ENCODE data around the gene CAND2.
"Not testable (repeated sequence)": the region's sequence is repeated elsewhere in the genome, so short reads cannot be mapped to it uniquely, and the experiment has no call there.

Gene CAND2

GRCh38 chr3:12837295-12837986 is 41.0 kb downstream of the CAND2 start:
- FAIRE-seq (no peak), DNase-seq (ENCODE audit: insufficient read length) (no peak)
- TF ChIP-seq POLR2AphosphoS5 (IDR thresholded peaks at IDR 0.05; ENCODE audit: low read depth, low read length) = no peak

GRCh38 chr3:12838179-12838965 is 41.9 kb downstream of the CAND2 start:
- peak; percentile 9; the same call in 1 of the 2 replicates for TF ChIP-seq POLR2AphosphoS5 (IDR thresholded peaks at IDR 0.05; ENCODE audit: low read depth, low read length)
- TF ChIP-seq POLR2A (IDR thresholded peaks at IDR 0.05; ENCODE audit: low read depth, low read length) = no peak
- DNase-seq (ENCODE audit: insufficient read length) (no peak), FAIRE-seq (no peak)

DNA sequence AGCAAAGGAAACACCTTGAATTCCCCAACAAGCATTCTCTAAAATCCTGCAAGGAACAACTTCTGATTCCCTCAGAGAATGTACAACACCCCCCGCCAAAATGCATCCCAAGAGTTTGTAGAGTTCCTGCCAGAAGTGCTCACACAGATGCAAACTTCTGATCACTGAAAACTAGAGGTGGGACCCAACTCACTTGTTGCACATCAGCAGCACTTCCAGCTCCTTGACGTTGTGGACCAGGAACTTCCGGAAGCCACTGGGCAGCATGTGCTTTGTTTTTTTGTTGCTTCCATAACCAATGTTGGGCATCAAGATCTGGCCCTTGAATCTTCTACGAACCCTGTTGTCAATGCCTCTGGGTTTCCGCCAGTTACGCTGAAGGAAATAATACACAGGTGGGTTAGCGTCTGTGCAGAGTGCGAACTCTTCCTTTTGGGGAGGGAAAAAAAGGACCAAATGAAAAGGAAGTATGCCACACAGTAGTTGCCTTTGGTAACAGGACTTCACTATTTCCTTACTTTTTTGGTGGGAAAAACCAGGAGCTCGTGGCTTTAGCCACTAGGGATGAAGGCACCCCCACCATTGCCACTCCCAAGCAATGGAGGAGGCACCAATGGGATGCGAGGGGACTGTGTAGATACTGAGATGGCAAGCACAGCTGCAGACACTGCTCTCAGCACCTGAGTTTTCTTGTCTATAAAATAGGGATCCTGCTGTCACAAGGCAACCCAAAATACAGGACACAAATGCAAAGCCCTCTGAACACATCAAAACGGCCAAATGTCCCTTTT is 42.9 kb downstream of the CAND2 start:
- FAIRE-seq (no peak), DNase-seq (ENCODE audit: insufficient read length) (no peak)
- TF ChIP-seq POLR2A (IDR thresholded peaks at IDR 0.05; ENCODE audit: low read depth, low read length) = no peak
- TF ChIP-seq POLR2AphosphoS5 (IDR thresholded peaks at IDR 0.05; ENCODE audit: low read depth, low read length) = no peak
- TF ChIP-seq TAF1 (IDR thresholded peaks at IDR 0.05; ENCODE audit: borderline replicate concordance, low read depth, low read length) = no peak

GRCh38 chr3:12840148-12840547 is 43.7 kb downstream of the CAND2 start:
- not testable (repeated sequence) for FAIRE-seq; DNase-seq (ENCODE audit: insufficient read length)

- FAIRE-seq (no peak), DNase-seq (ENCODE audit: insufficient read length) (no peak)
- TF ChIP-seq POLR2AphosphoS5 (IDR thresholded peaks at IDR 0.05; ENCODE audit: low read depth, low read length) (no peak), POLR2A (IDR thresholded peaks at IDR 0.05; ENCODE audit: low read depth, low read length) (no peak), TAF1 (IDR thresholded peaks at IDR 0.05; ENCODE audit: borderline replicate concordance, low read depth, low read length) (no peak)
These were observed 44.2 kb downstream of the CAND2 start for GRCh38 chr3:12840591-12841148.

GRCh38 chr3:12841149-12841969 is 44.9 kb downstream of the CAND2 start, which contains the start of gene RPL32:
RPL32 (minus strand) TSS chr3:12841565; CDS start chr3:12840237, 1,328 bp downstream.
- FAIRE-seq (peak; percentile 84), DNase-seq (ENCODE audit: insufficient read length) (peak; percentile 68)
- TF ChIP-seq POLR2AphosphoS5 (IDR thresholded peaks at IDR 0.05; ENCODE audit: low read depth, low read length) (peak; percentile 99), TAF1 (IDR thresholded peaks at IDR 0.05; ENCODE audit: borderline replicate concordance, low read depth, low read length) (peak; percentile 97), POLR2A (IDR thresholded peaks at IDR 0.05; ENCODE audit: low read depth, low read length) (peak; percentile 99)

DNA sequence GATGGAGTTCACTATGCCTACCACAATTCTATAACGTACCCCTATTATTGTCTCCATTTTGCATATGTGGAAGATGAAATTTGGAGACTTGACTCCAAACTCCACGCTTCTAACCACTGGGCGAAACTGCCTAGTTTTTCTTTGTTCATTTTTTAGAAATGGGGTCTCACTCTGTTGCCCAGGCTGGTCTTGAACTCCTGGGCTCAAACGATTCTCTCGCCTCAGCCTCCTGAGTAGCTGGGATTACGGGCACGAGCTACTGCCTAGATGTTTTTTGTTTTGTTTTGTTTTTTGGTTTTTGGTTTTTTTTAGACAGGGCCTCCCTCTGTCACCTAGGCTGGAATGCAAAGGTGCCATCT is 45.5 kb downstream of the CAND2 start:
- DNase-seq (ENCODE audit: insufficient read length) (no peak), FAIRE-seq (no peak)
- TF ChIP-seq POLR2AphosphoS5 (IDR thresholded peaks at IDR 0.05; ENCODE audit: low read depth, low read length) (no peak), TAF1 (IDR thresholded peaks at IDR 0.05; ENCODE audit: borderline replicate concordance, low read depth, low read length) (no peak), POLR2A (IDR thresholded peaks at IDR 0.05; ENCODE audit: low read depth, low read length) (no peak)

- no peak for DNase-seq (ENCODE audit: insufficient read length)
- FAIRE-seq = no peak
- TF ChIP-seq POLR2A (IDR thresholded peaks at IDR 0.05; ENCODE audit: low read depth, low read length) (no peak), TAF1 (IDR thresholded peaks at IDR 0.05; ENCODE audit: borderline replicate concordance, low read depth, low read length) (no peak), POLR2AphosphoS5 (IDR thresholded peaks at IDR 0.05; ENCODE audit: low read depth, low read length) (no peak)
These were observed 46.0 kb downstream of the CAND2 start for GRCh38 chr3:12842469-12842868.

- FAIRE-seq (no peak), DNase-seq (ENCODE audit: insufficient read length) (no peak)
- TF ChIP-seq TAF1 (IDR thresholded peaks at IDR 0.05; ENCODE audit: borderline replicate concordance, low read depth, low read length) (no peak), POLR2A (IDR thresholded peaks at IDR 0.05; ENCODE audit: low read depth, low read length) (no peak), POLR2AphosphoS5 (IDR thresholded peaks at IDR 0.05; ENCODE audit: low read depth, low read length) (no peak)
These were observed 49.3 kb downstream of the CAND2 start for GRCh38 chr3:12845811-12846210.

GRCh38 chr3:12852201-12852600 is 55.7 kb downstream of the CAND2 start:
- no peak for FAIRE-seq
- TF ChIP-seq POLR2A (IDR thresholded peaks at IDR 0.05; ENCODE audit: low read depth, low read length) (no peak), TAF1 (IDR thresholded peaks at IDR 0.05; ENCODE audit: borderline replicate concordance, low read depth, low read length) (no peak), POLR2AphosphoS5 (IDR thresholded peaks at IDR 0.05; ENCODE audit: low read depth, low read length) (no peak)
- no peak for DNase-seq (ENCODE audit: insufficient read length)

- not testable (repeated sequence) for DNase-seq (ENCODE audit: insufficient read length); FAIRE-seq
These were observed 57.4 kb downstream of the CAND2 start for GRCh38 chr3:12853847-12854246.

Measured in GM12892 (cell line).